A549 (cell line): ENCODE data around the gene LBH. TPM values are rescaled to one million over a fixed set of nuclear protein-coding genes. Genes with fewer than 3 reads are reported as not detected.
A peak's percentile ranks its signal among the peaks of the same experiment; 100 is the strongest.

Source experiments
- ATAC-seq, 2 experiments: fragments of 200-7000 bp in 1 of 2; fragments of >200 bp in 1 of 2; cut with Nextera tagmentation in 1 of 2; cut with Tn5 transposase in 1 of 2; 3 replicates each; pipeline versions ENCODE4 v1.8.0 to v1.9.1; 2018 to 2020; ENCODE audit warnings: mild to moderate bottlenecking in 1 of 2, moderate library complexity in 1 of 2
- CTCF ChIA-PET: fragments of 300-600 bp; sonication (Branson Sonifier 250); formaldehyde crosslinking; extraction: SDS; loops from one replicate; lab custom pipeline; 2021; ENCODE audit warnings: antibody characterized with exemption, inconsistent platforms; lab: Yijun Ruan, JAX
- POLR2A ChIA-PET: fragments of 350-600 bp; formaldehyde crosslinking; extraction: SDS; loops from one replicate; lab custom pipeline; 2021; ENCODE audit warnings: antibody characterized with exemption, inconsistent platforms; lab: Yijun Ruan, JAX
- DNase-seq, 2 experiments: peaks; one replicate each; pipeline versions ENCODE4 v3.0.0 to v3.0.0-alpha.2; 2011 to 2016; ENCODE audit warnings: low read depth in 1 of 2, low spot score in 1 of 2
- FAIRE-seq: peaks from 2 replicates; lab custom pipeline; 2011; peaks lifted over from hg19 to GRCh38; lab: Jason Lieb, UNC
- H3K27ac ChIP-seq, 2 experiments: fragments of >200 bp; sonication (Bioruptor Twin); formaldehyde crosslinking; 3 replicates each; pipeline ENCODE4 v1.5.1; 2016 to 2017
- H3K4me1 ChIP-seq: fragments of >200 bp; sonication (Bioruptor Twin); formaldehyde crosslinking; 3 replicates; pipeline ENCODE4 v1.6.1; 2016
- H3K4me2 ChIP-seq: fragments of >200 bp; sonication (Bioruptor Twin); formaldehyde crosslinking; 3 replicates; pipeline ENCODE4 v1.6.1; 2016
- H3K4me3 ChIP-seq: fragments of >200 bp; sonication (Bioruptor Twin); formaldehyde crosslinking; 3 replicates; pipeline ENCODE4 v1.5.1; 2016
- H3K9me3 ChIP-seq: fragments of >200 bp; sonication (Bioruptor Twin); formaldehyde crosslinking; 3 replicates; pipeline ENCODE4 v1.6.1; 2016
- CHD2 ChIP-seq: fragments of 150-350 bp; IDR thresholded peaks from 2 replicates; pipeline ENCODE4 v1.6.1; 2014; ENCODE audit warnings: low read length; ENCODE audit not compliant: partially characterized antibody
- CHD4 ChIP-seq: fragments of 200-600 bp; sonication (generic); IDR thresholded peaks from 2 replicates; pipeline ENCODE4 v1.6.1; 2016; ENCODE audit warnings: antibody characterized with exemption, mild to moderate bottlenecking, borderline replicate concordance
- EHF ChIP-seq: fragments of 250-450 bp; sonication (Bioruptor Pico); IDR thresholded peaks from 2 replicates; pipeline ENCODE4 v1.5.0; 2020; ENCODE audit warnings: mild to moderate bottlenecking
- EHMT2 ChIP-seq: fragments of 200-600 bp; sonication (generic); IDR thresholded peaks from 2 replicates; pipeline ENCODE4 v1.6.1; 2016; ENCODE audit warnings: antibody characterized with exemption, low read depth, mild to moderate bottlenecking, moderate library complexity
- FOSB ChIP-seq: fragments of 250-450 bp; sonication (Bioruptor Pico); IDR thresholded peaks from 2 replicates; pipeline ENCODE4 v1.5.0; 2020; ENCODE audit warnings: mild to moderate bottlenecking, moderate library complexity
- GATA3 ChIP-seq: IDR thresholded peaks from 2 replicates; pipeline ENCODE4 v1.6.1; 2012; ENCODE audit warnings: borderline replicate concordance
- HDAC2 ChIP-seq: fragments of 200-600 bp; sonication (generic); IDR thresholded peaks from 2 replicates; pipeline ENCODE4 v1.6.1; 2016
- HEYL ChIP-seq: fragments of 250-450 bp; sonication (Bioruptor Pico); IDR thresholded peaks from 2 replicates; pipeline ENCODE4 v1.8.0; 2021; ENCODE audit warnings: mild to moderate bottlenecking, moderate library complexity
- HOXA7 ChIP-seq: fragments of 250-450 bp; sonication (Bioruptor Pico); IDR thresholded peaks from 2 replicates; pipeline ENCODE4 v1.5.0; 2020; ENCODE audit warnings: mild to moderate bottlenecking, moderate library complexity
- HOXB5 ChIP-seq: fragments of 250-450 bp; sonication (Bioruptor Pico); IDR thresholded peaks from 2 replicates; pipeline ENCODE4 v1.5.0; 2020; ENCODE audit warnings: mild to moderate bottlenecking, moderate library complexity
- KDM1A ChIP-seq: fragments of 200-600 bp; sonication (generic); IDR thresholded peaks from 2 replicates; pipeline ENCODE4 v1.6.1; 2016; ENCODE audit warnings: low read depth, mild to moderate bottlenecking
- MAFK ChIP-seq: fragments of 450-650 bp; IDR thresholded peaks from 2 replicates; pipeline ENCODE4 v1.6.1; 2014; ENCODE audit not compliant: partially characterized antibody
- POLR2A ChIP-seq: IDR thresholded peaks from 2 replicates; pipeline ENCODE4 v1.6.1; 2012; ENCODE audit warnings: mild to moderate bottlenecking, low read length
- POLR2AphosphoS2 ChIP-seq: conservative IDR thresholded peaks from 2 replicates; pipeline ENCODE4 v1.6.1; 2012; ENCODE audit warnings: low read length, improper control_type of control experiment, inconsistent platforms
- SMC3 ChIP-seq: fragments of >200 bp; sonication (Bioruptor Twin); formaldehyde crosslinking; IDR thresholded peaks from 3 replicates; pipeline ENCODE4 v1.6.1; 2018; ENCODE audit warnings: inconsistent platforms
- TFCP2L1 ChIP-seq: fragments of 250-450 bp; sonication (Bioruptor Pico); IDR thresholded peaks from 2 replicates; pipeline ENCODE4 v1.5.0; 2021; ENCODE audit warnings: mild to moderate bottlenecking
- TP53 ChIP-seq: fragments of 250-450 bp; sonication (Bioruptor Pico); IDR thresholded peaks from 2 replicates; pipeline ENCODE4 v1.5.0; 2021; ENCODE audit warnings: mild to moderate bottlenecking, moderate library complexity
- ZSCAN20 ChIP-seq: fragments of 250-450 bp; sonication (Bioruptor Pico); IDR thresholded peaks from 2 replicates; pipeline ENCODE4 v1.8.0; 2022; ENCODE audit warnings: mild to moderate bottlenecking, moderate library complexity
- WGBS: methylation state at CpG from one replicate; pipeline ENCODE4 v1.1.6; 2017; ENCODE audit errors: missing lambda C conversion rate; 5-methylcytosine and 5-hydroxymethylcytosine counted together
- polyA plus RNA-seq, 4 experiments: library from polyadenylated mRNA; depleted of rRNA in 3 of 4; stranded (reverse); fragments of >200 nt; fragmentation: RNase III in 1 of 4; extraction: RNeasy Plus Mini Kit Qiagen cat#74134 plus additional on column Dnase treatment in 1 of 4; gene quantifications; 2 replicates in 3 of 4; 3 replicates in 1 of 4; pipeline ENCODE4 v1.2.3, GENCODE V29; 2011 to 2017
- TF ChIP-seq, protein P1 (sequence below): fragments of 250-450 bp; sonication (Bioruptor Pico); IDR thresholded peaks from 2 replicates; pipeline ENCODE4 v1.5.0; 2021; ENCODE audit warnings: mild to moderate bottlenecking, moderate library complexity, borderline replicate concordance
- TF ChIP-seq, protein P2 (sequence below): fragments of >200 bp; sonication (Bioruptor Twin); formaldehyde crosslinking; IDR thresholded peaks from 3 replicates; pipeline ENCODE4 v1.6.1; 2016
- TF ChIP-seq, protein P3 (sequence below): fragments of 250-450 bp; sonication (Bioruptor Pico); IDR thresholded peaks from 2 replicates; pipeline ENCODE4 v1.5.0; 2020; ENCODE audit warnings: low read depth, mild to moderate bottlenecking, moderate library complexity

Gene LBH
- polyA plus RNA-seq, 2 of the 4 experiments (the other 2 are of a cell fraction) = 163 to 216 TPM

DNA sequence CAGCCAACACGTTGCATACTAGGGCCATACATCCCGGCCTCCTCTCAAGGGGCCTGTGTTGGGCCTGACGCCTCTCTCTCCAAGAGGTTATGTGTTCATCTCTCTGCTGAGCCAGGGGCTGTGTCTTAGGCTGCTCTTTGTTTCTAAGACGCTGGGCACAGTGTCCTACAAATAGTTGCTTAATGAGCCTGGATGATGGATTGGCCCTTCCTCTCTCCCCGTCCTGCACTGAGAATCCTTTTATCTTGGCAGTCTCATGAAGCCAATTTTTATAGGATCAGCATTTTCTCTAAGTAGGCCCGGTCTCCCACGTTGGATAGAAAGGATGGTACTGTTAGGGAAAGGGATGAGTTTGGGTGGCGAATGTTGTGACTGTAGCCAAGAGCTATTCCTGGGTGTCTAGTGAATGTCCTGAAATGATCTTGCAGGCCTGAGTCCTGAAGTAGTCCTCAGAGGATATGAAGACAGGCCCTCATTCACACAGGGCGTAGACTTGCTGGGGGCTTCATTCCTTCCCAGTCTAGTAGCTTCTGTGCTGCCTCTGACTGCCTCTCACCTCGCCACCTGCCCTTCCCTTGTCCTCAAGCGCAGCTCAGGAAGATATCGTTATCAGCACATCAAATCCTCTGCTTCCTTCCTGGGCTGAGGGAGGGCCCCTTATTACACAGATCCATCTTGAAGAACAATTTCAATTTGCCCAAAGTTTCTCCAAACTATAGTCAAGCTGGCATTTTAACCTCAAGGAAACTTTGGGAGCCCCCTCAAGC is 8.8 kb downstream of the LBH start:
- ChIA-PET POLR2A (interaction anchor here (0.9 to 1.6 kb wide), 3 partner anchors 9 to 185 kb away, joined by 3 to 5 read pairs (median 4); partner anchors contain the start of gene LBH), CTCF (interaction anchor here (0.6 to 10.4 kb wide), 29 partner anchors 11 to 472 kb away, joined by 3 to 135 read pairs (median 5); partner anchors contain the start of gene LCLAT1)
- no peaks in the 10 kb centered on the region for H3K9me3 ChIP-seq
- DNase-seq = no peak
- peak overlapping the region; percentile 83 for H3K4me2 ChIP-seq
- TF ChIP-seq, protein P1, sequence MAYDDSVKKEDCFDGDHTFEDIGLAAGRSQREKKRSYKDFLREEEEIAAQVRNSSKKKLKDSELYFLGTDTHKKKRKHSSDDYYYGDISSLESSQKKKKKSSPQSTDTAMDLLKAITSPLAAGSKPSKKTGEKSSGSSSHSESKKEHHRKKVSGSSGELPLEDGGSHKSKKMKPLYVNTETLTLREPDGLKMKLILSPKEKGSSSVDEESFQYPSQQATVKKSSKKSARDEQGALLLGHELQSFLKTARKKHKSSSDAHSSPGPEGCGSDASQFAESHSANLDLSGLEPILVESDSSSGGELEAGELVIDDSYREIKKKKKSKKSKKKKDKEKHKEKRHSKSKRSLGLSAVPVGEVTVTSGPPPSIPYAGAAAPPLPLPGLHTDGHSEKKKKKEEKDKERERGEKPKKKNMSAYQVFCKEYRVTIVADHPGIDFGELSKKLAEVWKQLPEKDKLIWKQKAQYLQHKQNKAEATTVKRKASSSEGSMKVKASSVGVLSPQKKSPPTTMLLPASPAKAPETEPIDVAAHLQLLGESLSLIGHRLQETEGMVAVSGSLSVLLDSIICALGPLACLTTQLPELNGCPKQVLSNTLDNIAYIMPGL (CRISPR knock-in tag) = no peak
- TF ChIP-seq TP53 (CRISPR knock-in tag) (no peak), MAFK (peak; percentile 84), KDM1A (no peak), FOSB (CRISPR knock-in tag) (no peak), POLR2A (no peak), POLR2AphosphoS2 (0 out of 2 replicates have a peak, but pooled peaks have one; percentile 38)
- TF ChIP-seq, protein P2, sequence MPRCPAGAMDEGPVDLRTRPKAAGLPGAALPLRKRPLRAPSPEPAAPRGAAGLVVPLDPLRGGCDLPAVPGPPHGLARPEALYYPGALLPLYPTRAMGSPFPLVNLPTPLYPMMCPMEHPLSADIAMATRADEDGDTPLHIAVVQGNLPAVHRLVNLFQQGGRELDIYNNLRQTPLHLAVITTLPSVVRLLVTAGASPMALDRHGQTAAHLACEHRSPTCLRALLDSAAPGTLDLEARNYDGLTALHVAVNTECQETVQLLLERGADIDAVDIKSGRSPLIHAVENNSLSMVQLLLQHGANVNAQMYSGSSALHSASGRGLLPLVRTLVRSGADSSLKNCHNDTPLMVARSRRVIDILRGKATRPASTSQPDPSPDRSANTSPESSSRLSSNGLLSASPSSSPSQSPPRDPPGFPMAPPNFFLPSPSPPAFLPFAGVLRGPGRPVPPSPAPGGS = no peak
- no peak overlapping the region for H3K4me3 ChIP-seq
- ATAC-seq = peak; percentile 17 to 25; a peak in 3 of 6 replicates
- H3K4me1 ChIP-seq = peaks cover 94% of the 10 kb centered on the region
- 86% methylated on average over 12 of the region's 12 CpGs for WGBS
- no peak for FAIRE-seq
- peak overlapping the region; percentile 24 to 68; a peak in 4 of 6 replicates for H3K27ac ChIP-seq

DNA sequence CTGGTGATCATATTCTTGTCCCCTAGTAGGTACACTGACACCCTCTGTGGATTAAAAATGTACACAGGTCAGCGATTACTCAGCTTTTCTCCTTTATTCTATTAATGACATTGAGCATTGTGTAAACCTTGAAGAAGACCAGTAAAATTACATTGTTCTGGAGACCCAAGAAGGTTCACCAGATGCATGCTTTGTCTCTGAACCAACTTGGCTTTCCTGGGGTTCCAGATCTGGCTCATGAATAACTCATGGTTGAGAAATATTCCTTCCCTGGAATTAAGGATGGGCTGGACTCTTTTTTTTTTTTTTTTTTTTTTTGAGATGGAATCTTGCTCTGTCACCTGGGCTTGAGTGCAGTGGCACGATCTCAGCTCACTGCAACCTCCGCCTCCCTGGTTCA is 11.9 kb downstream of the LBH start:
- Histone ChIP-seq H3K4me1 (peaks cover 73% of the 10 kb centered on the region), H3K4me2 (peak overlapping the region; percentile 34; the same call in 2 of the 3 replicates), H3K27ac (peak overlapping the region; percentile 4 to 50; a peak in 3 of 6 replicates), H3K4me3 (no peak overlapping the region)
- CTCF ChIA-PET = interaction anchor here (0.8 to 1.7 kb wide), 8 partner anchors 10 to 463 kb away, joined by 3 to 6 read pairs (median 3); no protein-coding TSS in a partner anchor
- no peak for DNase-seq
- TF ChIP-seq FOSB (CRISPR knock-in tag) (no peak), TFCP2L1 (no peak), MAFK (peak; percentile 74)
- TF ChIP-seq, all 56 proteins: peak for 1
- H3K9me3 ChIP-seq = peaks cover 3% of the 10 kb centered on the region; the same call in 1 of the 3 replicates
- FAIRE-seq = no peak
- ATAC-seq = no peak
- 92% methylated on average over 3 of the region's 3 CpGs for WGBS
- POLR2A ChIA-PET = interaction anchor here (1.1 to 1.3 kb wide), 2 partner anchors 10 to 31 kb away, joined by 3 to 4 read pairs; no protein-coding TSS in a partner anchor

DNA sequence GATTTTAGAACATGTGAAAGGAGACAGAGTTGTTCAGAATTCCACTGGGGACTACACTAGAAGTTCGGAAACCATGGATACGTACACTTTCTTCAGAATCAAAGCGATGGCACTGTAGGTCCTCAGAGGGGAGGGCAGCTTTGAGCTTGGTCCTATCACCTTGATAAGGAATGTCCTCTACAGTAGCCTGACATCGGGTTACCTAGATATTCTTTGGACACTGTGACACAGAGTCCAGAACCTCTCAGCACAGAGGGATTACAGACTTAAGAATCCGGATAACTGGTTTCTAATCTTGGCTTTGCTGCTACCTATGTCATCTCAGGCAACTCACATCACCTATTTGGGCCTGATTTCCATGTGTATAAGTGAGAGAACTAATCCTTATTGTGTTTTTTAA is 14.0 kb downstream of the LBH start:
- POLR2A ChIA-PET = interaction anchor here (3.0 kb wide), 1 partner anchor 13 kb away, joined by 9 read pairs; no protein-coding TSS in a partner anchor
- 89% methylated on average over 5 of the region's 5 CpGs for WGBS
- no peak overlapping the region for H3K4me2 ChIP-seq

More for the DNA sequence above, 14.0 kb downstream of the LBH start:
- CTCF ChIA-PET = interaction anchor here (1.0 to 2.1 kb wide), 4 partner anchors 9 to 466 kb away, joined by 3 to 5 read pairs (median 3); no protein-coding TSS in a partner anchor
- Histone ChIP-seq H3K27ac (no peak overlapping the region), H3K9me3 (peaks cover 3% of the 10 kb centered on the region; the same call in 1 of the 3 replicates), H3K4me1 (peaks cover 73% of the 10 kb centered on the region), H3K4me3 (no peak overlapping the region)
- TF ChIP-seq, protein P3, sequence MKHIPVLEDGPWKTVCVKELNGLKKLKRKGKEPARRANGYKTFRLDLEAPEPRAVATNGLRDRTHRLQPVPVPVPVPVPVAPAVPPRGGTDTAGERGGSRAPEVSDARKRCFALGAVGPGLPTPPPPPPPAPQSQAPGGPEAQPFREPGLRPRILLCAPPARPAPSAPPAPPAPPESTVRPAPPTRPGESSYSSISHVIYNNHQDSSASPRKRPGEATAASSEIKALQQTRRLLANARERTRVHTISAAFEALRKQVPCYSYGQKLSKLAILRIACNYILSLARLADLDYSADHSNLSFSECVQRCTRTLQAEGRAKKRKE (CRISPR knock-in tag) = no peak
- TF ChIP-seq EHF (CRISPR knock-in tag) = no peak
- TF ChIP-seq, protein P2 = no peak
- TF ChIP-seq HDAC2 = no peak
- no peak for TF ChIP-seq HEYL (CRISPR knock-in tag)
- TF ChIP-seq CHD4 = no peak
- no peak for TF ChIP-seq EHMT2
- TF ChIP-seq GATA3 = no peak
- TF ChIP-seq SMC3 = no peak
- no peak for TF ChIP-seq HOXB5
- TF ChIP-seq POLR2AphosphoS2 = no peak
- TF ChIP-seq ZSCAN20 = no peak
- no peak for TF ChIP-seq HOXA7
- TF ChIP-seq CHD2 = no peak
- no peak for FAIRE-seq
- ATAC-seq = no peak
- no peak for DNase-seq
